Stimulated activated naive B cell treated with anti-CD40 and anti-IgM and Interleukin-4, amounts not matched to agents 10 μg/mL and 1 μg/mL and 100 μg/mL, for 72 hours (primary cell): ENCODE results near the gene MARK3.
A peak's percentile ranks its signal among the peaks of the same experiment; 100 is the strongest.

ENCODE experiments used
- ATAC-seq, 2 donors: fragments of 150-1000 bp; cut with Tn5 transposase; replicated peaks; 2 replicates each; pipeline ENCODE4 v1.10.0; 2021; ENCODE audit warnings: moderate library complexity in 1 of 2
- DNase-seq: peaks from one replicate; pipeline ENCODE4 v3.0.0; 2021
- H3K27ac Mint-ChIP-seq: one replicate; pipeline ENCODE4 v1.8.0; 2022; ENCODE audit warnings: mild to moderate bottlenecking, mixed read lengths
- H3K27me3 Mint-ChIP-seq, 2 donors: one replicate each; pipeline ENCODE4 v1.8.0; 2022; ENCODE audit warnings: mixed read lengths in 2 of 2
- H3K36me3 Mint-ChIP-seq, 2 donors: one replicate each; pipeline ENCODE4 v1.8.0; 2022; ENCODE audit warnings: mixed read lengths in 2 of 2, mild to moderate bottlenecking in 1 of 2
- H3K4me1 Mint-ChIP-seq, 2 donors: one replicate each; pipeline ENCODE4 v1.8.0; 2022; ENCODE audit warnings: mixed read lengths in 2 of 2, mild to moderate bottlenecking in 1 of 2
- H3K4me3 Mint-ChIP-seq, 2 donors: one replicate each; pipeline ENCODE4 v1.8.0; 2022; ENCODE audit warnings: mild to moderate bottlenecking in 2 of 2, mixed read lengths in 2 of 2, moderate library complexity in 1 of 2
- H3K9me3 Mint-ChIP-seq, 2 donors: one replicate each; pipeline ENCODE4 v1.8.0; 2022; ENCODE audit warnings: mixed read lengths in 2 of 2, mild to moderate bottlenecking in 1 of 2

Gene MARK3

GRCh38 chr14:103533137-103533998, 148.2 kb downstream of the MARK3 start:
- Mint-ChIP-seq H3K9me3 (no peaks in the 10 kb centered on the region), H3K4me3 (no peak overlapping the region), H3K4me1 (peaks cover 21 to 34% of the 10 kb centered on the region in 2 donors), H3K36me3 (peaks cover 20 to 28% of the 10 kb centered on the region in 2 donors), H3K27me3 (no peaks in the 10 kb centered on the region), H3K27ac (peak overlapping the region; percentile 47)
- DNase-seq (no peak), ATAC-seq (no peak)

- Mint-ChIP-seq H3K27me3 (no peaks in the 10 kb centered on the region), H3K4me3 (no peak overlapping the region), H3K27ac (no peak overlapping the region), H3K9me3 (no peaks in the 10 kb centered on the region), H3K4me1 (peaks cover 21 to 29% of the 10 kb centered on the region in 2 donors), H3K36me3 (peaks cover 20 to 25% of the 10 kb centered on the region in 2 donors)
- DNase-seq = no peak
- ATAC-seq = no peak
Observed at GRCh38 chr14:103533999-103534575, 148.9 kb downstream of the MARK3 start.

- H3K27me3 Mint-ChIP-seq = peaks cover 0 to 4% of the 10 kb centered on the region in 2 donors
- ATAC-seq (no peak), DNase-seq (no peak)
- no peak overlapping the region for H3K4me3 Mint-ChIP-seq
- H3K9me3 Mint-ChIP-seq = no peaks in the 10 kb centered on the region
- H3K4me1 Mint-ChIP-seq = peaks cover 22 to 29% of the 10 kb centered on the region in 2 donors
- peaks cover 17 to 21% of the 10 kb centered on the region in 2 donors for H3K36me3 Mint-ChIP-seq
- H3K27ac Mint-ChIP-seq = no peak overlapping the region
Observed at GRCh38 chr14:103534576-103535061, 149.4 kb downstream of the MARK3 start.

DNA sequence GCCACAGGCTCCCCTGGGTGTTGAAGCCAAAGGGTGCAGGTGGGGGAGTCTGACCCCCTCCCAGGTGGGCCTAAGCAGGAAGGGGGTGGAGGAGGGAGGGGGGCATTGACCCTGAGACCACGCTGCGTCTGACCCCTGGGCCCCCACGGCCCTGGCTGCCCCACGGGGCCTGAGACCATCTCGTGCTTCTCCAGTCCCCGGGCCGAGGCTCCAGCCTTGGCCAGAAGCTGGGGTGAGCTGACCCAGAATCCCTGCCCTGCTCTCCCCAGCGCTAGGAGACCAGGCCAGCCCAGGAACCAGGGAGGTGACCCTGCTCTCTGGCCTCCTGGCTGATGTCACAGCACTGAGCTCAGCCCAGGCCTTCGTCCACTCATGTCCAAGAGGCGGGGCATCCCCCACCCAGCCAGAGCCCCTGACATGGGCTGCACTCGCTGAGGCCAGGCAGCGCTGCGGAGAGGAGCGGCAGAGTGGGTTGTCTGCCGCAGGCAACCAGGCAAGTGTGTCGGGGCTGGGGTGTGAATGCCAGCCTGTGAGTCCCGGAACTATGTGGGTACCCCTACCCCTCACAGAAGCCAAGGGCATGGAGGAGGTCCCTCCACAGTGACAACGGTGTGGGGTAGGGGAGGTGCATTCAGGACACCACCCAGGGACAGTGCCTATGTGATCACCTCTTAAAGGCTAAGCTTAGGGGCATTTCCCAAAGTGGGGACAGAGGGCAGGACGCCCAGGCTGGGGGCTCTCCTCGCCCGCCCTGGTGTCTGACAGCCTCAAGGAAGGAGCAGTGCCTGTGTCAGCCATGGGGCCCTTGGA, 150.1 kb downstream of the MARK3 start:
- Mint-ChIP-seq H3K4me3 (no peak overlapping the region), H3K36me3 (peaks cover 15 to 19% of the 10 kb centered on the region in 2 donors), H3K27me3 (peaks cover 1 to 4% of the 10 kb centered on the region in 2 donors), H3K4me1 (peaks cover 19 to 22% of the 10 kb centered on the region in 2 donors), H3K9me3 (no peaks in the 10 kb centered on the region), H3K27ac (no peak overlapping the region)
- ATAC-seq = no peak
- no peak for DNase-seq

DNA sequence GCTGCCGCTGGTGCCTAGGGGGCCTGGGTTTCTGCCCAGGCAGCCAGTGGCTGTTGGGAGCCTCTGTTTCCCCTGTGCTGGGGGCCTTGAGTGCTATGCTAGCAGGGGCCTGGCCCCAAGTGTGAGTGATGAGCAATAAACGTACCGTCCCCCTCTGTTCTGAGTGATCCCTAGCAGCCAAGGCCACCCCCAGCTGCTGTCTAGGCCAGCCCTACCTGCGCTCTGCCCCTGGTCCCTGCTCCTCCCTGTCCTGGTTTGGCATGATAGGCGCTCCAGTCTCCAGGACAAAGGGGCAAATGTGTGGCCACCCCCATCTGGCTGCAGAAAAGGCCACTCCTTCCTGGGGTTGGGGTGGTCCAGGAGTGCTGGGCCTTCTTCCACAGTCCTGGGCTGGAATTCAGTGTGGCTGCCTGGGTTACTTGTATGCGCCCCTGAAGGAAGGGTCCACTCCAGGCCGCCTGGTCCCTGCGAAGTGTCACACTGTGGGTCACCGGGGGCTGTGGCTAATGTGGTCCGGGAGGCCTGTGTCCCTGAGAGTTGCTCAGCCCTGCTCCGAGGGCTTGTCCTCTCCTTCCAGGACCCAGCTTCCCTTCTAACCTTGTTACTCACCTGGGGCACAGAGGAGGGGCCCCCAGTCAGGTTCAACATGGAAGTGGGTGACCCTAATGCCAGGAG, 150.8 kb downstream of the MARK3 start:
- no peak for ATAC-seq
- peak overlapping the region; percentile 65 for H3K27ac Mint-ChIP-seq
- DNase-seq = no peak
- no peak overlapping the region for H3K4me3 Mint-ChIP-seq
- peaks cover 4 to 6% of the 10 kb centered on the region in 2 donors for H3K27me3 Mint-ChIP-seq
- H3K4me1 Mint-ChIP-seq = peaks cover 13 to 15% of the 10 kb centered on the region in 2 donors
- H3K9me3 Mint-ChIP-seq = no peaks in the 10 kb centered on the region
- H3K36me3 Mint-ChIP-seq = peaks cover 12 to 16% of the 10 kb centered on the region in 2 donors

DNA sequence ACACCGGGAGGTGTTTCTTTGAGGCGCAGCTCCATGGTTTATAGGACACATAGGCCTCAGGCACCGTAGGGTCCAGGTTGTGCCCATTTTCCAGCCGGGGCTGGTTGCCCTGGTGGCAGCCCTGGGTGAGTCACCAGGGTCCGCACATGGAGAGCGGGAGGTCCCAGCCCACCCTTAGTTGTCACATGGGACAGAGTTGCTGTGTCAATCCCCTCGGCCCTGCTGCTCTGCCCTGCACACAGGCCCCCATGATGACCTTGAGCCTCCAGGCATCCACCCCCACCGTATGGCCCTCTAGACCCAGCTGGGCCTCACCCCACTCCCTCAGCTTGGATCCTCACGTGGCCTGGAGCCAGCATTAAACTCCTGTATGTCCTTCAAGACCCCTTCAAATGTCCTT, 151.5 kb downstream of the MARK3 start:
- Mint-ChIP-seq H3K4me3 (no peak overlapping the region), H3K27ac (peak overlapping the region; percentile 6), H3K36me3 (peaks cover 7 to 12% of the 10 kb centered on the region in 2 donors), H3K27me3 (peaks cover 8% of the 10 kb centered on the region in 2 donors), H3K4me1 (peaks cover 8% of the 10 kb centered on the region in 2 donors), H3K9me3 (no peaks in the 10 kb centered on the region)
- no peak for ATAC-seq
- DNase-seq = no peak

DNA sequence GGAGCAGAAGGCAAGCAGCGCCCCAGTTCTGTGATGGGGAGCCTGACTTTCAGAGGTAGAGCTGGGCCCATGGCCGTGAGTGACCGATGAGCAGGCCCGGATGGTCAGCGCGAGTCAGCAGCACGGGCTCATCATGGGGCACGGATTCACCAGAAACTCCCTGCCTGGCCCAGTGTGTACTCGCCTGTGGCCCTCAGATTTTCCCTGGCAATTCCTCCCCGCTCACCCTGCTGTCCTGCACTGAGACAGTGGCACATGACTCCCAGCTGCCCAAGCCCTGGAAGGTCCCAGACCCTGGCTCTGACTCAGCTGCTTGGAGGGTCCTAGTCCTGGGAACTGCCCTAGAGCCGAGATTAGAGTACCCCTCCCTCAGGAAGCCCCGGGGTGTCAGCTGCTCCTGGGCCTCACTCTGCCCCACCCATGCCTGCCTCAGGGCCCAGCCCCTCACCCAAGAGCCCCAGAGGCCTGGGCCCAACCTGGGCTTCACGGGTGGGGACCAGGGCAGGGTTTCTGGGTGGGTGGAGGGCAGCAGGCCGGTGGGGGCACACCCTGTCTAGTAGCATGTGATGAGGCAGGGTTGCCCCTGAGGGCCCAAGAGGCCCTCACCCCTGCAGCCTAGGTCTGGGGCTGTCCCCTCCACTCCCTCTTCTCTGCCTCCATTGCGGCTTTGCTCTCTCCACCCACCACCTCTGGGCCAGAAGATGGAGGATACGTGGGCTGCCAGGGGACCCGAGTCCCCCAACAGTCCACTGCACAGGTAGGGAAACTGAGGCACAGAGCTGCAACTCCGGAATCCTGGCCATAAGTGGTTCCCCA, 152.2 kb downstream of the MARK3 start:
- H3K4me1 Mint-ChIP-seq = peaks cover 4 to 7% of the 10 kb centered on the region in 2 donors

DNA sequence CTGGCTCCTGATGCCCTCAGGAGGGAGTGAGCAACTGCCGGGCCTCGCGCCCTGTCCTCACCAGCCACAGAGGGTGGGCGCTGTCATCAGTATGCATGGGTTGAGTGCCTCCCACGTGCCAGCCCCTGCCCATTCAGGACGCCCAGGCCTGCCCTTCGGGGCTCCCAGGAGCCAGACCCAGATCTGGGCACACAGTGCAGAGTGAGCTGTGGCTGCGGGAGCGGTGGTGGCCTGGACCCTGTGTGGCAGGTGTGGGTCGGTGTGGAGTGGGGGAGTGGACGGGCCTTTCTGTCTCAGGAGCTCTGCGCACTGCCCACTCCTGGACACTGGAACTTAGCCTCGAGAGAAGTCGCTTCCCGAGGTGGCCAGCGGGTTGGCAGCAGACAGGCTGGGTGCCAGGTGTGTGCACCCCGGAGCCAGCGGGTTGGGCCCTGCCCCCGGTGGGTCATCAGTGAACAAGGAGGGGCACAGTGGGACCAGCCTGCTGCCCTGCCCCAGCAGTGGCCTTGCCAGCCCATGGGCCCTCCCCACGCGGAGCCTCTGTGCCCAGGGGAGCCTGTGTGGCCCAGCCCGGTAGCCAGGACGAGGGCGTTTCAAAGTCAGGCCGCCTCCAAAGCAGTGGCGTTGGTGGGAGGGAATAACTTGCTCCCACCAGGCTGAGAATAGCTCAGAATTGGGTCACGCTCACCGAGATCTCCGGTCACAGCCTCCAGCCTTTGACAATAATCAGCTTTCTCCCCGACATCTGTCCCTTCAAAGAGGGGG, 153.3 kb downstream of the MARK3 start:
- no peak overlapping the region for H3K4me3 Mint-ChIP-seq

More for the DNA sequence above, 152.2 kb downstream of the MARK3 start:
- DNase-seq (no peak), ATAC-seq (no peak)
- H3K27ac Mint-ChIP-seq = no peak overlapping the region
- H3K27me3 Mint-ChIP-seq = peaks cover 11 to 14% of the 10 kb centered on the region in 2 donors
- no peaks in the 10 kb centered on the region for H3K9me3 Mint-ChIP-seq
- H3K36me3 Mint-ChIP-seq = peaks cover 4 to 11% of the 10 kb centered on the region in 2 donors
- H3K4me3 Mint-ChIP-seq = no peak overlapping the region

DNA sequence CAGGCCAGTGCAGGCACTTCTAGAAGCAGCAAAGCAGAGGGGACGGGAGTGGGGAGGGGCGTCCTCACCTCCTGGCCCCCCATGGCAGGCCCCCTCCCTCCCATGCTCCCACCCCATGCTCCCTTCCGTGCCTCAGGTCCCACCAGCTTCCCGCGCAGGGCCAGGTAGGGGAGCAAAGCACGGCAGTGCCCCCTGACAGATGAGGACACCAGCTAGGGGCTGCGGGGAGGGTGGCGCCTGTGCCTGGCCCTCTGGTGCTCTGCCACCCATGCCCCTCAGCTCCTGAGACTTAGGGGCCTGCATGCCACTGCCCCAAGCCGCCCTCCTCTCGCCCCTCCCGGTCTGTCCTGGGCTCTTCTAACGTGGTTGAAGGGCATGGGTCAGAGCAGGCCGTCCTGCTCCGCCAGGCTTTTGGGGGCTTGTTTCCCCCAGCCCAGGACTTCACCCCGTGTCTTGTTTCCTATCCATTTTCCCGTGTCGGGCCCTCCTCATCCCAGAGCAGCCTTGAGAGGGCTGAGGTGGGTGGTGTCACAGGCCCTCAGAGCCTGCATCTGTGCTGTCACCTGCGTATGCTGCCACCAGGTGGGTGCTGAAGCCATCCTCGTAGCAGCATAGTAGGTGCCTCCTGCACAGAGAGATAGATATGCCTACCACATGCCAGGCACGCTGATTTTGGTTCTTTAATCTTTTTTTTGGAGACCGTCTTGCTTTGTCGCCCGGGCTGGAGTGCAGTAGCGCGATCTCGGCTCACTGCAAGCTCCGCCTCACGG, 154.0 kb downstream of the MARK3 start:
- Mint-ChIP-seq H3K27me3 (peaks cover 11 to 14% of the 10 kb centered on the region in 2 donors), H3K36me3 (peaks cover 0 to 11% of the 10 kb centered on the region in 2 donors), H3K9me3 (no peaks in the 10 kb centered on the region), H3K4me3 (no peak overlapping the region), H3K27ac (peak overlapping the region; percentile 20), H3K4me1 (peaks cover 4 to 7% of the 10 kb centered on the region in 2 donors)
- DNase-seq (no peak), ATAC-seq (peak in 1 of 2 donors; percentile 36)

More for the DNA sequence above, 153.3 kb downstream of the MARK3 start:
- Mint-ChIP-seq H3K27me3 (peaks cover 11 to 14% of the 10 kb centered on the region in 2 donors), H3K9me3 (no peaks in the 10 kb centered on the region), H3K27ac (peak overlapping the region; percentile 37), H3K36me3 (peaks cover 0 to 11% of the 10 kb centered on the region in 2 donors), H3K4me1 (peaks cover 4 to 7% of the 10 kb centered on the region in 2 donors)
- DNase-seq (no peak), ATAC-seq (peak in 1 of 2 donors; percentile 7)

- Mint-ChIP-seq H3K4me3 (no peak overlapping the region), H3K4me1 (peaks cover 4 to 7% of the 10 kb centered on the region in 2 donors), H3K27me3 (peaks cover 11 to 14% of the 10 kb centered on the region in 2 donors), H3K9me3 (no peaks in the 10 kb centered on the region), H3K27ac (no peak overlapping the region), H3K36me3 (peaks cover 0 to 8% of the 10 kb centered on the region in 2 donors)
- peak in 1 of 2 donors; percentile 8 for ATAC-seq
- DNase-seq = no peak
Observed at GRCh38 chr14:103540821-103541708, 155.8 kb downstream of the MARK3 start.
